ENCODE data around the gene CTNNBIP1. TPM values are rescaled to one million over a fixed set of nuclear protein-coding genes. Genes with fewer than 3 reads are reported as not detected.

CTNNBIP1 gene
- total RNA-seq, 2 experiments from 2014 or later: 15.8 to 17.0 TPM

DNA sequence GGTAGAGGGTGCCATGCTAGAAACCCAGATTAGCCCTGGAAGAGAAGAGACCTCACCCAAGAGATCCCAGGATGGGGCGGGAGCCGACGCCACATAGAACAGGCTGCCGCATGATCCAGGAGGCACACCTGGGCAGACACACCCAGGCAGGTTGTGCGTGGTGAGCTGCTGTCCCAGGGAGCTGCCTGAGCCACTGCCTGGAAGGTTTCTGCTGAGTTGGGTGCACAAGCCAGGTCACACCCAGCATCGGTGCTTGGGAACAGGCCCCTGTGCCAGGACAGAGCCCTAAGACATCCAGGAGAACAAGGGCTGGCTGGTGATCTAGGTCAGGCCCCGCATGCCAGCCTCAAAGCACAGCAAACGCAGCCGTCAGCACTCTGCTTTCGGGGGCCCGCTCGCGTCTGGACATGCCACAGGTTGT is 40.2 kb downstream of the CTNNBIP1 start:
- Mint-ChIP-seq H3K4me1 (peaks cover 8% of the 10 kb centered on the region), H3K9me3 (no peaks in the 10 kb centered on the region), H3K27me3 (no peaks in the 10 kb centered on the region), H3K36me3 (no peaks in the 10 kb centered on the region), H3K27ac (no peak overlapping the region), H3K4me3 (no peak overlapping the region)
- POLR2A ChIA-PET: interaction anchor here (0.6 kb wide), 2 partner anchors 12 to 90 kb away, joined by 3 to 5 read pairs; no protein-coding TSS in a partner anchor
- DNase-seq: no peak
- ATAC-seq (ENCODE audit: low read depth): no peak

DNA sequence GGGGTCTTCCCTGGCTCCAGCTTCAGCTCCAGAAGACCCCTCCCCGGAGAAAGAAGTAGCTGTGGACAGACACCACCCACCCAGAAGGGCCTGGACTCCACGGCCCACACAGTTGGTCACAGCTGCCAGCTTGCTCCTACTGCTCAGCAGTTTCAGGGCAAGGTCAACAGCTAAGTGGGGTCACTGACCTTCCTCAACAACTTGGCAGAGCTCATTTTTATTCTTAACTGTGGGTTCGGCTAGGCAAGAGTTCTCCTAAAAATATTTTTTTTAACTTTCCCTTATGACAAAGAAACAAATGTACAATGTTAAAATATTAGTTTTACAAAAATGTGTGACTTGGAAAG is 41.9 kb downstream of the CTNNBIP1 start:
- ATAC-seq (ENCODE audit: low read depth) (no peak), DNase-seq (no peak)
- H3K27ac Mint-ChIP-seq: no peak overlapping the region
- POLR2A ChIA-PET: interaction anchor here (1.2 kb wide), 1 partner anchor 86 kb away, joined by 4 read pairs; no protein-coding TSS in a partner anchor
- H3K4me3 Mint-ChIP-seq: no peak overlapping the region
- H3K36me3 Mint-ChIP-seq: no peaks in the 10 kb centered on the region
- H3K9me3 Mint-ChIP-seq: no peaks in the 10 kb centered on the region
- peaks cover 8% of the 10 kb centered on the region for H3K4me1 Mint-ChIP-seq
- H3K27me3 Mint-ChIP-seq: no peaks in the 10 kb centered on the region

DNA sequence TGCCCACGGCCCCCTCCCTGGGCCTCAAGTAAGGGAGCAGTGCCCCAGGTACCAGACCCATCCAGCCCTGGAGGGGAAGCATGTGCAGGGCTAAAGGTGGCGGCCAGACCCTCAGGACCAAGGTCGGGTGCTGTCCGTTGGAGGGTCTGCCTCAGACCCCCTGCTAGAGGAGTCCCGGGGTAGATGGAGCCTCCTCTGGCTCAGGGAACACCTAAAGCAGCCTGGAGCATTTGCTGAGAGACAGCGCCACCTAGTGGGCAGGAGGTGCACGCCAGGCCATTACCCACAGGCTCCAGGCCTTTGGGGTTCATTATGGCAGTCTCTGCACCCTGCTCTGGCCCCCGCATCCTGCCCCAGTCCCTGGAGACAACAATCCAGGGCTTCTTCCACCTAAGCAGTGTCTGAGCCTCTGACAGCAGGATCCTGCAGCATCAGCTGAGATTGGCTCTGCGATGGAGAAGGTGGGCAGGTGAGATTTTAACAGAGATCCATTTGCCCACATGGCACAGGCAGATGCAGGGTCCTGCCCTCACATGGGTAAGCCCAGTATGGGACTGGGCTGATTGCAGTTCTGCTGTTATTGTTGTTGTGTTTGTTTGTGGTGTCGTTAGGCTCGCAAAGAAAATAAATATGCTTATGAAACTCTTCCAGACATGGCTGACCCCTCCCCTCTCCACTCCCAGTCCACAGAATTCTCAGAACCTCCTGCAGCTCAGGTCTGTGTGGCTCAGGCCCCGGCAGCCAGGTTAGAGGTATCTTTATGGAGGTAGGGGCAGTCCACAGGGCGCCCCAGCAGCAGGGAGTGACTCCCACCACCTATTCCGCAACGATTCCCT is 42.4 kb downstream of the CTNNBIP1 start:
- H3K27ac Mint-ChIP-seq: no peak overlapping the region
- ATAC-seq (ENCODE audit: low read depth) (peak; percentile 97), DNase-seq (peak; percentile 90)
- no peak overlapping the region for H3K4me3 Mint-ChIP-seq
- POLR2A ChIA-PET: interaction anchor here (1.2 kb wide), 1 partner anchor 85 kb away, joined by 4 read pairs; no protein-coding TSS in a partner anchor
- H3K9me3 Mint-ChIP-seq: no peaks in the 10 kb centered on the region
- no peaks in the 10 kb centered on the region for H3K27me3 Mint-ChIP-seq
- H3K36me3 Mint-ChIP-seq: no peaks in the 10 kb centered on the region
- peaks cover 8% of the 10 kb centered on the region for H3K4me1 Mint-ChIP-seq

DNA sequence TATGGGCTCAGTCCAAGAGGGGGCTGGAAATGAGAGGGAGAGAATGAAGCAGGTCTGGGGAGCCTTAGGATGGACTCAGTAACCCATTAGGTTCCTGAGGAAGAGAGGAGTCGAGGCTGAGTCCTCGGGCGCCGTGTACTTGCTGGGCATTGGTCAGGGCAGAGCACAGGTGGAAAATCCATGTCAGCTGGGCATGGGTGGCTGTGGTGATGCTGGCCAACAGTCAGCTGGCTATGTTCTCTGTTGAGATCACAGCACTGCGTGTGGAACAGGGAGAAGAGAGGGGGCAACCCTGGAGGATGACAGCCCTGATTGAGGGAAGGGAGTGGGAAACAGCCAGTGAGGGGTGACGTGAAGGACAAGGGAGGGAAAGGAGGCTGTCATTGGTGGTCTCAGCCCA is 43.2 kb downstream of the CTNNBIP1 start:
- Mint-ChIP-seq H3K4me1 (peaks cover 8% of the 10 kb centered on the region), H3K27ac (peak overlapping the region; percentile 76)

GRCh38 chr1:9865724-9866123 is 44.3 kb downstream of the CTNNBIP1 start:
- POLR2A ChIA-PET: interaction anchor here (0.6 to 0.9 kb wide), 2 partner anchors 52 to 81 kb away, joined by 3 to 4 read pairs; no protein-coding TSS in a partner anchor
- no peak for DNase-seq

More for the DNA sequence above, 43.2 kb downstream of the CTNNBIP1 start:
- Mint-ChIP-seq H3K4me3 (no peak overlapping the region), H3K9me3 (no peaks in the 10 kb centered on the region), H3K36me3 (no peaks in the 10 kb centered on the region), H3K27me3 (no peaks in the 10 kb centered on the region)
- DNase-seq: no peak
- POLR2A ChIA-PET: no interaction called here
- ATAC-seq (ENCODE audit: low read depth): no peak

GRCh38 chr1:9863371-9863770 is 46.7 kb downstream of the CTNNBIP1 start:
- Mint-ChIP-seq H3K27me3 (no peaks in the 10 kb centered on the region), H3K36me3 (peaks cover 5% of the 10 kb centered on the region), H3K4me1 (peaks cover 11% of the 10 kb centered on the region), H3K4me3 (no peak overlapping the region), H3K9me3 (no peaks in the 10 kb centered on the region), H3K27ac (no peak overlapping the region)
- POLR2A ChIA-PET: interaction anchor here (0.7 to 1.2 kb wide), 2 partner anchors 63 to 133 kb away, joined by 3 to 4 read pairs; no protein-coding TSS in a partner anchor
- no peak for DNase-seq
- no peak for ATAC-seq (ENCODE audit: low read depth)

More at GRCh38 chr1:9865724-9866123, 44.3 kb downstream of the CTNNBIP1 start:
- Mint-ChIP-seq H3K27me3 (no peaks in the 10 kb centered on the region), H3K4me3 (no peak overlapping the region), H3K4me1 (peaks cover 7% of the 10 kb centered on the region), H3K36me3 (no peaks in the 10 kb centered on the region), H3K27ac (no peak overlapping the region), H3K9me3 (no peaks in the 10 kb centered on the region)
- ATAC-seq (ENCODE audit: low read depth): no peak

DNA sequence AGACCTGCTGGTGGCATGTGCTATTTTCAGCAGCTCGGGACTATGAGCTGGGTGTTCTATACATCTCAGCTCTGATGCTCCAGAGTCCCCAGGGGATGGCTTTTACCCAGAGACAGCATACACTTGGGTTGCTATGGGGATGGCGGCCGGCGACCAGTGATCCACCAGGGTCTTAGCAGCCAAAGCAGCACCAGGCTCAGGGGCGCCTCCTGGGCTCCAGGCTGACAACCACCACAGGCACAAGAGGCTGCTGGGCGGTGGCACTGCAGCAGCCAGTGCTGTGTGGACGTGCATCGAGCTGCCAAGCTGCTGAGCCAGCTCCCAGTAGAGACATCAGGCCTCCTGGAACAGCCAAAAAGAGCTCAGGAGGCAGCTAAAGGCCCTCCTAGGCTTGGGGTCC is 48.7 kb downstream of the CTNNBIP1 start:
- Mint-ChIP-seq H3K9me3 (no peaks in the 10 kb centered on the region), H3K36me3 (peaks cover 13% of the 10 kb centered on the region), H3K4me3 (no peak overlapping the region), H3K4me1 (peaks cover 13% of the 10 kb centered on the region), H3K27ac (no peak overlapping the region), H3K27me3 (no peaks in the 10 kb centered on the region)
- POLR2A ChIA-PET: interaction anchor here (1.1 kb wide), 1 partner anchor 35 kb away, joined by 3 read pairs; no protein-coding TSS in a partner anchor
- DNase-seq (no peak), ATAC-seq (ENCODE audit: low read depth) (no peak)

- Mint-ChIP-seq H3K27me3 (no peaks in the 10 kb centered on the region), H3K4me1 (peaks cover 13% of the 10 kb centered on the region), H3K9me3 (no peaks in the 10 kb centered on the region), H3K4me3 (no peak overlapping the region), H3K36me3 (peaks cover 15% of the 10 kb centered on the region), H3K27ac (no peak overlapping the region)
- POLR2A ChIA-PET: interaction anchor here (1.1 kb wide), 1 partner anchor 35 kb away, joined by 3 read pairs; no protein-coding TSS in a partner anchor
- DNase-seq: no peak
- no peak for ATAC-seq (ENCODE audit: low read depth)
Measured at GRCh38 chr1:9860887-9861286, 49.2 kb downstream of the CTNNBIP1 start.

- peaks cover 18% of the 10 kb centered on the region for H3K36me3 Mint-ChIP-seq
- no peaks in the 10 kb centered on the region for H3K27me3 Mint-ChIP-seq
- DNase-seq (no peak), ATAC-seq (ENCODE audit: low read depth) (no peak)
- no peak overlapping the region for H3K27ac Mint-ChIP-seq
- peaks cover 13% of the 10 kb centered on the region for H3K4me1 Mint-ChIP-seq
- no peak overlapping the region for H3K4me3 Mint-ChIP-seq
- no peaks in the 10 kb centered on the region for H3K9me3 Mint-ChIP-seq
- POLR2A ChIA-PET: interaction anchor here (0.5 to 0.6 kb wide), 2 partner anchors 32 to 40 kb away, joined by 3 to 4 read pairs; no protein-coding TSS in a partner anchor
Measured at GRCh38 chr1:9859281-9860014, 50.6 kb downstream of the CTNNBIP1 start.

DNA sequence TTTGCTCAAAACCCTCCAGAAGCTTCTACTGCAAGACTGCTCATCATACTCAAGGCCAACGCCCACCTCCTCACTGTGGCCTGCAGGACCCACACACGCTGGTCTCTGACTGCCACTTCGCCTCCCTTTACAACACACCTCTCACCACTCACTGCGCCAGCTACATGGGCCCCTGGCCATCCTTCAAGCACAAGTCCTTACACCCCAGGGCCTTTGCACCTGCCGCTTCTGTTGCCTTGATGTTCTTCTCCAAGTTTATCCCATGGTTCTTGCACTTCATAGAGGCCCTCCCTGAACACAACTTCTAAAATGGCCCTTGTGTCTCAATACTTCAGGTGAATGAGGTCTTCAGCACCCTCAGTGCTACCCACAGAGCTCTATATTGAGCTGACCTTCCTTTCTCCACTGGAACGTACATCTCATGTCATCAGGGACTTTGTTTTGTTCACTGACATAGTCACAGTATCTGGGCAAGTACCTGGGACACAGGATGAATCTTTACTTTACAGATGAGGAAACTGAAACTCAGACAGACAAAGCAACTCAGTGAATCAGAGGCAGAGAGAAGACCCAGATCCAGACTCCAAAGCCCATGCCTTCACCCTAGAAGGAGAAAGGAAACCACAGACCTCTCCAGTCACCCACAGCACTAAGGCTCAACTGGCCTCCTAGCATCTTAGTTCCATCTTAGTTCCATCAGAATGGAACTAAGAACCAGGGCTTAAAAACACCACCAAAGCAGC is 51.6 kb downstream of the CTNNBIP1 start:
- POLR2A ChIA-PET: interaction anchor here (0.5 to 0.6 kb wide), 2 partner anchors 39 to 58 kb away, joined by 3 to 4 read pairs; no protein-coding TSS in a partner anchor
- peak; percentile 47 for ATAC-seq (ENCODE audit: low read depth)

GRCh38 chr1:9855186-9855585 is 54.9 kb downstream of the CTNNBIP1 start:
- Mint-ChIP-seq H3K27ac (no peak overlapping the region), H3K9me3 (peaks cover 7% of the 10 kb centered on the region), H3K27me3 (no peaks in the 10 kb centered on the region), H3K36me3 (peaks cover 25% of the 10 kb centered on the region), H3K4me3 (no peak overlapping the region), H3K4me1 (peaks cover 15% of the 10 kb centered on the region)
- DNase-seq (no peak), ATAC-seq (ENCODE audit: low read depth) (no peak)
- POLR2A ChIA-PET: no interaction called here

More for the DNA sequence above, 51.6 kb downstream of the CTNNBIP1 start:
- DNase-seq: no peak
- Mint-ChIP-seq H3K4me3 (no peak overlapping the region), H3K27me3 (no peaks in the 10 kb centered on the region), H3K4me1 (peaks cover 13% of the 10 kb centered on the region), H3K27ac (peak overlapping the region; percentile 53), H3K9me3 (peaks cover 6% of the 10 kb centered on the region), H3K36me3 (peaks cover 24% of the 10 kb centered on the region)

- H3K4me1 Mint-ChIP-seq: peaks cover 10% of the 10 kb centered on the region
- no peak for DNase-seq
- H3K9me3 Mint-ChIP-seq: peaks cover 7% of the 10 kb centered on the region
- no peak overlapping the region for H3K27ac Mint-ChIP-seq
- POLR2A ChIA-PET: interaction anchor here (0.7 kb wide), 1 partner anchor 27 kb away, joined by 3 read pairs; no protein-coding TSS in a partner anchor
- ATAC-seq (ENCODE audit: low read depth): no peak
- no peak overlapping the region for H3K4me3 Mint-ChIP-seq
- H3K36me3 Mint-ChIP-seq: peaks cover 18% of the 10 kb centered on the region
- H3K27me3 Mint-ChIP-seq: no peaks in the 10 kb centered on the region
Measured at GRCh38 chr1:9853249-9853595, 56.8 kb downstream of the CTNNBIP1 start.

All from activated naive CD8-positive, alpha-beta T cell treated with anti-CD3 and anti-CD28 coated beads, Interleukin-2, amount 10 ng/mL, durations not matched to agents 7 days and 5 days (primary cell).